Measurements from ENCODE around the gene C20orf204.

Gene C20orf204

GRCh38 chr20:64027981-64028685 is 7.8 kb upstream of the C20orf204 start:
- DNase-seq, result no peak

DNA sequence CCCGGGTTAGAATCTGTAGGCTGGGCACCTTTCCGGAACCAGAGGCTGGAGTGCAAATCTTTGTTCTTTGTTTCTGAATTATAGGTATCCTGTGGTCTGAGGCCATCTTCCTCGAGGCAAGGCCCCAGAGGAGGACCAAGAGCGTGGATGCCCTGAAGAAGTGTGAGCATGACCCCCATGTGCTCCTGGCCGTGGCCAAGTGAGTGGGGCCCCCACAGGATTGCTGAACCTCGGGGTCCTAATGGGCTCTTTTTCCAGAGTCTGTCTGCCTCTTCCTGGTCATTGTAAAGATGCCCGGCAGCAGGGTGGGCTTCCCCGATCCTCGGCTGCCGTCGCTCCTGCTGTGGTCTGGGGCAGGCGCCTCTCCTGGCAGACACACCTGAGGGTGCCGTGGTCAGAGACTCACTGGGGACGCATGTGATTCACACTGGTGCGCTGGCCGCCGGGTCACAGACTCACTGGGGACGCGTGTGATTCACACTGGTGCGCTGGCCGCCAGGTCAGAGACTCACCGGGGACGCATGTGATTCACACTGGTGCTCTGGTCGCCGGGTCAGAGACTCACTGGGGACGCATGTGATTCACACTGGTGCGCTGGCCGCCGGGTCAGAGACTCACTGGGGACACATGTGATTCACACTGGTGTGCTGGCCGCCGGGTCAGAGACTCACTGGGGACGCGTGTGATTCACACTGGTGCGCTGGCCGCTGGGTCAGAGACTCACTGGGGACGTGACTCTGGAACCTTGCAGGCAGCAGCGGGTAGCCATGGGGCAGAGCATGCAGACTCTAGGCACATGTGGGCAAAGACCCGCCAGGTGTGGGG is 6.5 kb upstream of the C20orf204 start:
- no peak for DNase-seq

DNA sequence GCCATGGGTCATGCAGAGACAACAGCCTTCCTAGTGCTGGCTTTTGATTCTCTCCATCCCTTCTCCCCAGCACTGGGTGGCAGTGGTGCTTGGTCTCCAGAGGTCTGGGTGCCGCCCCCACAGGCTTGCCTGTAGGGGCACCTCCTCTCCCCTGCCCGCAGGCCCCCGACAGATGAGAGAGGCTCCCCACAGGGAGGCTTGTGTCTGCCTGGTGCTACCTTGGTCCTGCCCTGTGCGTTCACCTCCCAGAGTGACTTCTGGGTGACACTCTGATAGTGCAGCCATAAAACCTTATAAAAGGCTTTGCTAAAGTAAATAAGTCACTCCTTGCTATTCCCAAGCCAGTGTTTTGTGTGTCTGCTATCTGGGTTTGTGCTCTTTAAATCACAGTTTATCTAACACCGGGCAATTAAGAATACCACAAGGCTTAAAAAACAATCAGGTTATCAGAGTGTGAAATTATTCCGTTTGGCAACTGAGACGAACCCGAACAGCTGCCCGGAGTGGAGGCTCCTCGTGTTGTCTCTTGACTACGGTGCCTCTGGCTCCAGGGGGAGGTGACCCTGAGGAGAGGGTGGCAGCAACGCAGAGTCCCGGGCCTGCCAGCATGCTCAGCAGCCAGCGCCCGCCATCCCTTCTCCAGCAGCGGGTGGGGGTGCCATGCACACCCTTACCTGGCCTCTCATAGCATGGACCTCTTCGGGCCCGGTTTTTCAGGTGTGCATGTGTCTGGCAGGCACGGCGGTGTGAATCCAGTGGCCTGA is 5.4 kb upstream of the C20orf204 start:
- DNase-seq, result no peak

DNA sequence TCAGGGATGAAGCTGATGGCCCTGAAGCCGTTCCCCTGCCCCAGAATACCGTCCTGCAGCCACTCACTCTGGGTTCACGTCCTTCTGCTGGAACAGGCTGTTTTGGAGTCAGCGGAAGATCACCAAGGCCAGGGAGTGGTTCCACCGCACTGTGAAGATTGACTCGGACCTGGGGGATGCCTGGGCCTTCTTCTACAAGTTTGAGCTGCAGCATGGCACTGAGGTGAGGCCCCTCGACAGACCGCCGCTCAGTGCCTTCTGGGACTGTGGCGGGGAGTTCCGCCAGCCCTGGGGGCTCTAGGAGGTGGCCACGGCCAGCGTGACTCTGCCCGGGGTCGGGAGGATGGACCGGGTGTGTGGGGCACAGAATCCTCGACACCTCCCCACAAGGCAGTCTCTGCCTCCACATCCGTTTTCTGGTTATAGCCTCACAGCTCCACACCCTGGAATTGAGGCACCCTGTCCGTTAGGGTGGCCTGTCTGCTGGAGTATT is 4.1 kb upstream of the C20orf204 start:
- no peak for DNase-seq

GRCh38 chr20:64032706-64033624 is 3.0 kb upstream of the C20orf204 start:
- DNase-seq, result no peak

DNA sequence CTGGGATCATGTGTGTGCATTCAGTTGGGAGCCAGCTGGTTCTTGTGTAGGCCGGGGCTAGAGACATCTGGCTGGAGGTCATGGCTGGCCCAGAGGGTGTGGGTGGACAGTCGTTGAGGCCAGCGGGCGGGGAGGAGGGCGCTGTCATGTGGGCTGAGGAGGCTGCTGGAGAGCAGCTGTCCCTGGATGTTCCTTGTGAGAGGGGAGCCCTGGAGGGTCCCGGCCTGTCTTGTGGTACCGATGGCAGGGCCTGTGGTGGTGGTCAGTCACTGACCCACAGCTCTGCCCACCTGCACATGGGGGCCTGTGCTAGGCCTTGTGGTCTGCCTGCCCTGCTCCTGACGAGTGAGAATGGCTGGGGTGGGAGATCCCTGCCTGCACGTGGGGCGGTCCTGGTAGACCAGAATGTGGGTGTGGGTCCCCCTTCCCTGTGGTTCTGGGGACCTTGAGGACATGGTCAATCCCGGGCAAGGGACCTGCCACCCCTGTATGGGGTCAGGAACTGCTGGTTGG is 1.9 kb upstream of the C20orf204 start:
- no peak for DNase-seq

DNA sequence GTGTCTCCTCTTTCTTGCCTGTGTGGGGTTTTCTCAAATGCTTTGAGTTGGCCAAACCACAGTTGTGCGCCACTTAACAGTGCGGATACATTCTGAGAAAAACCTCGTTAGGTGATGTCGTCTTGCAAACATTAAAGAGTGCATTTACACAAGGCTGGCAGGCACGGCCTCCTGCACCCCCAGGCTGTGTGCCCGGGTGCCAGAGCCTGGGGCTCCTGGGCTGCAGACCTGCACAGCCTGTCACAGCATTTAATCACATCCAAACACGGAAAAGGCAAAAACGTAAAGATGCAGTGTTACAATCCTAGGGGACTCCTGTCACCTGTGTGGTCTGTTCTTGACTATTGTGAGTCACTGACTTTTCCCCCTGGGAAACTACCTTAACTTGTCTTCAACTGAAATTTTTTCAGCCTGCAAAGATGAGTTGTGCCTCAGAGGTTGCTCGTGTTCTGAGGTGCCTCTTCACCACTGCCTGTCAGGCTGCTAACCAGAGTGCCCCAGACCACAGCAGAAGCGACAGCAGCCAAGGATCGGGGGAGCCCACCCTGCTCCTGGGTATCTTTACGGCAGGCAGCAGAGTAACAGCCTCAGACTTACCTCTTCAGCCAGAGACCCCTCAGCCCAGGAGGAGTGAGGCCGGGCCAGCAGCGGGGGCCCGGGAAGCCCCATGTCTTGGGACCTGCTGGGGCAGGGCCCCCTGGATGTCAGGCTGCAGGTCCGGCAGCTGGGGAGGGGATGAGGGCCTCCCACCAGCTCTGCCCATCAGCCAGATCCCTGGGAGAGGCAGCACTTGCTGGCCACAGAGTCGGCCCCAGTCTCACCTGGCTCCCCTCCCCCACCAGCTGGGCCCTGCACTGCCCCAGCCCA is 683 bp upstream of the C20orf204 start:
- DNase-seq, result no peak

DNA sequence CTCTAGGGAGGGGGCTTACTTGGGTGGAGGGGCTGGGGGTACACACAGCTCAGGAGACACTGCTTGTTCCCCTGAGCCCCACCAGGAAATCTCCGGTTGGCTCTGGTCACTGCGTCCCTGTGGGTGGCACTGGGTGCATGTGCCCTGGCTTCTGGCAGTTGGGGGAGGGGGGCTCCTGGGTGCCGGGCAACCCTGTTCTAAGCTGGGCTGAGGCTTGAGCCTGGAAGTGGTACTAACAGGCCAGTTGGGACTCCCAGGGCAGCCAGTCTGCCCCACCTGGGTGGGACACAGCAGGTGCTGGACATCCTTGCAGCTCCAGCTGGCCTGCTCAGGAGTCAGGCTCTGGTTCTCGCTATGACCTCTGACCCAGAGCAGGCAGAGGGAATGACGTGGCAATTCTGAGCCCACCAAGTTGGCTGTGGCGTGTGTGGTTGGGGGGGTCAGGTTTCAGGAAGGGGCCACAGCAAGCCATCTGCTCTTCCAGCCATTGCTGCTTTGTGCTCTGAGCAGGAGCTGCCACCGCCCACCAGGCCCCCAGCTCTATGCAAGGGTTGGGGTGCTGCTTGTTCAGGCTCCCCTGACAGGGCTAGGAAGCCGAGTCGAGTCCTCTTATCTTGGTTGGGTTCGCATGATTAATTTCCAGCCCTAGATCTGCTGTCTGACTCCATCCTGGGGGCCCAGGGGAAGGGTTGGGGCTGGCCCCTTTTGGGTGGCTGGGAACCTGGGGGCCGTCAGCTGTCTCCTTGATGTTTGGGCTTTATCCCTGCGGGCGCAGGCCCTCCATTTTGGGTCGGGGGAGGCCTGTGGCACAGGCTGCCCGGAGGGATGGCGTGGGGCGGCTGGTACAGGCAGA is 590 bp downstream of the C20orf204 start:
- no peak for DNase-seq

GRCh38 chr20:64037199-64037497 is 1.2 kb downstream of the C20orf204 start:
- DNase-seq, result no peak

DNA sequence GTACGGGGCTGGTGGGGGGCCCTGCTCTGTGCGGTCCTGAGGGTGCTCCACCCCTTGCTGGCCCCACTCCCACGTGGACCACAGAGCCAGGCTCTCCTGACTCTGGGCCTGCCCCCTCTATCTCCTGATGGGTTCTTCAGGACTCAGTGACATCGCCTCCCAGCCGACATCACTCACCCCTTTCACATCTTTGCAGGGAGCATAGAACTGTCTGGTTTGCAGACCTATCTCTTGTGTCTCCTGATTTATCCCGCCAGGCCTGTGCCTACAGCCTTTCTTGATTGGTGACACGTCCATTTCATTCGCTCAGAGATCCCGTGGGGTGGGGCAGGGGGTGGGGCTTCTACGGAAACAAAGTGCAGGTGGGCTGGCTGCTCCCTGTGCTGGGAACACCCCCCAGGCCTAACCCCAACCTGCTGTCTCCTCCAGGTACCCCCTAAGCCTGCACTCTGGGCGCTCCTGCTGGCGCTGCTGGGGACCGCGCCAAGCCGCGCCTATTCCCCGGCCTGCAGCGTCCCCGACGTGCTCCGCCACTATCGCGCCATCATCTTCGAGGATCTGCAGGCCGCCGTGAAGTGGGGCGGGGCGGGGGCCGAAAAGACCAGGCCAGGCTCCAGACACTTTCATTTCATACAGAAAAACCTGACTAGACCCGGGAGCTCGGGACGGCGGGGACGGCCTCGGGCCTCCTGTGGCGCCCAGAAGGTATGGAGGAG is 1.7 kb downstream of the C20orf204 start:
- DNase-seq, result no peak

DNA sequence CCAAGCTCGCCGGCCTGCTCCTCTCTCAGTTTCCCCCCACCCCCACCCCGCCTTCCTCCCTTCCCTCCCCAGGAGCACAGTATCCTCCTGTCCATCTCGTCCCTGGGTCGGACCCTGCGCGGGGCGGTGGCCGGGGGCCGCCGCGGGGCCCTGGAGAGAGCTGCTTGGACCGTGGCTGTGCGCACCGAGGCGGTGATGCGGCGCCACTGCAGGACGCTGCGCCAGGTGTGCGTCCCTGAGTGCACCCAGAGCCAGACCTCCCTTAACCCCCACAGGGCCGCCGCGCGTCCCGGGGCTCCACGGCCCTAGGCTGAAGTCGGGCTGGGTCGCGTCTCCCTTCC is 2.2 kb downstream of the C20orf204 start:
- DNase-seq, result no peak

DNA sequence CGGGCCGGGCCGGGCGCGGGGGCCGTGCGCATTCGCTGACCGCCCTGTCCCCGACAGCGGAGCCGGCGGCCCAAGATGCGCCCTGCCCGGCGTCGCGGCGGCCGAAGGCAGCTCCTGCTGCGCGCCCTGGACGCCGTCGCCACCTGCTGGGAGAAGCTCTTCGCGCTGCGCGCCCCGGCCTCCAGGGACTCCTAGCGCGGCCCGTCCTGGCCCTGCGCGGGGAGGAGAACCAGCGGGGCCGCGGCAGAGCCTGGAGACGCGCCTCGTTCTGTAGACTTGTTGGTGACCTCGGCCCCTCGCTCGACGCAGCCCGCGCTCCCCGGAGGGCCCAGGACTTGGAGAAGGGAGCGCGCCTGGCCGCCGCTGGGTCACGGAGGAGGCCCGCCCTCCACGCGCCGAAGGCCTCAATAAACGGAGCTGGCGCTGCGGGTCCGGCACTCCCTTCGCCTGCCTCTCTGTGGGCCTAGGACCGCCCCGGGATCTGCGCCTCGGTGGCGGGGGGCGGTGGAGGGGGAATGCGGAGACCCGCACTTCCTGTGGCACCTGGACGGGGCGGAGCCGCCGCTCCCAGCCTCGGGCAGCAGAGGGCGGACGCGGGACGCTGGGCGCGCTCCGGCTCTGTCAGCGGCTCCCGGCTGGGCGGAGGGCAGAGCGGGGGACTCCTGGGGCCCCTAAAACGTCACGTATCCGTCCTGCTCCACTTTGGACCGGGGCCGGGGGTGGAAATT is 2.7 kb downstream of the C20orf204 start:
- DNase-seq, result peak; percentile 72

- no peak for DNase-seq
These were observed 3.5 kb downstream of the C20orf204 start for GRCh38 chr20:64039293-64040160.

GRCh38 chr20:64040231-64041039 is 4.5 kb downstream of the C20orf204 start:
- no peak for DNase-seq

DNA sequence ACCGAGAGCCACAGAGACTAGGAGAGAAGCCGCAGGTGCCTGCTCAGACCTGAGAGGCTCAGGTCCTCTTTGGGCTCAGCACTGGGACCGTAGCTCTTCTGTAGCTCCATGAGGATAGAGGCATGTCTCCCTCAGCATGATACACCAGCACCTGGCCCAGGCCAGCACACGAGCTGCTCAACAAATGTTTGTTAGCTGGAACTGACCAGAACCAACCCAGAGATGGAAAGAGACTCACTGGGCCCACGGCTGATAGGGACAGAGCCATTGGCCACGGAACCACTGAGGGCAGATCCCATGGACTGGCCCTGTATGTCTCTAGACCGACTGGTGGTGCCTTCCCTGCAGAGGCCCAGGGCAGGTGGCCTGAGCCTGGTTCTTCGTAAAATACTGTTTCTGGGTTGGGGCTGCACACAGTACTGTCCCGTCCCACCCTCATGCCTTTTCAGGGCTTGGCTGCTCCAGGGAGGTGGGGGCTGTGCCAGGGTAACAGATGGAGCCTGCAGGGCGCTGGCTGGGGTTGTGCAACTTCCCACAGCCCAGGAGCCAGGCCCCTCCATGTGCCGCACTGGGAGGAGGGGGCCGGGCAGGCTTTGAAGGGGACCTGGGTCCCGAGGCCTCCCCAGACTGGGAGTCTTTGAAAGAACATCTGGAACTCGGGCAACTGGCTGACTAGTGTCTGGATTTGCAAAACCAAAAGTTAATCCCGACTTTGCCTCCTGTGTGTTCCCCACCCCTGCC is 5.2 kb downstream of the C20orf204 start:
- DNase-seq, result no peak

GRCh38 chr20:64041781-64042053 is 5.7 kb downstream of the C20orf204 start:
- DNase-seq, result no peak

All from activated gamma-delta T cell treated with Interleukin-2 at 50 U/mL for 16 hours (primary cell).